GM12864 (cell line): ENCODE data around the gene CSN3.

ENCODE experiments used
- DNase-seq: peaks from one replicate; pipeline ENCODE4 v3.0.0-alpha.2; 2011; ENCODE audit warnings: low read depth
- H3K4me3 ChIP-seq: 2 replicates; pipeline ENCODE4 v1.5.1; 2011; ENCODE audit warnings: mild to moderate bottlenecking, low read depth, low read length, control low read depth
- TF ChIP-seq, protein P1 (sequence below): IDR thresholded peaks from 2 replicates; pipeline ENCODE4 v1.5.1; 2011; ENCODE audit warnings: low read depth, mild to moderate bottlenecking, moderate library complexity, low read length, control low read depth, inconsistent platforms; ENCODE audit errors: missing control alignments

The CSN3 gene

DNA sequence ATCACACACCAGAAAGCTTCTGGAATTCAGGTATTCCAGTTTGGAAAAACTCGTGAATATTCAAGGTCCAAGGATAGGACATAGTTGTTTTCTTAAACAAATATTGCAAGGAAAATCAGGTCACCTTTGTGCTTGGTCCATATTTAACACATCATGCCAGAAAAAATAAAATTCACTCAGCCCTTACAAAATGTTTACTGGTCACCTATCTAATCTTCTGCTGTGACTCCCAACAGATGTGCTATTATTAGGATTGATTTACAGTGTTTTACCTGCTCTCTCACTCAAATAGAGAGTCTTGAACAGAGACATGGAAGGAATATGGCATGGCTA, 9.5 kb downstream of the CSN3 start:
- no peak for DNase-seq
- H3K4me3 ChIP-seq, result no peak overlapping the region
- TF ChIP-seq, protein P1, sequence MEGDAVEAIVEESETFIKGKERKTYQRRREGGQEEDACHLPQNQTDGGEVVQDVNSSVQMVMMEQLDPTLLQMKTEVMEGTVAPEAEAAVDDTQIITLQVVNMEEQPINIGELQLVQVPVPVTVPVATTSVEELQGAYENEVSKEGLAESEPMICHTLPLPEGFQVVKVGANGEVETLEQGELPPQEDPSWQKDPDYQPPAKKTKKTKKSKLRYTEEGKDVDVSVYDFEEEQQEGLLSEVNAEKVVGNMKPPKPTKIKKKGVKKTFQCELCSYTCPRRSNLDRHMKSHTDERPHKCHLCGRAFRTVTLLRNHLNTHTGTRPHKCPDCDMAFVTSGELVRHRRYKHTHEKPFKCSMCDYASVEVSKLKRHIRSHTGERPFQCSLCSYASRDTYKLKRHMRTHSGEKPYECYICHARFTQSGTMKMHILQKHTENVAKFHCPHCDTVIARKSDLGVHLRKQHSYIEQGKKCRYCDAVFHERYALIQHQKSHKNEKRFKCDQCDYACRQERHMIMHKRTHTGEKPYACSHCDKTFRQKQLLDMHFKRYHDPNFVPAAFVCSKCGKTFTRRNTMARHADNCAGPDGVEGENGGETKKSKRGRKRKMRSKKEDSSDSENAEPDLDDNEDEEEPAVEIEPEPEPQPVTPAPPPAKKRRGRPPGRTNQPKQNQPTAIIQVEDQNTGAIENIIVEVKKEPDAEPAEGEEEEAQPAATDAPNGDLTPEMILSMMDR, result no peak

DNA sequence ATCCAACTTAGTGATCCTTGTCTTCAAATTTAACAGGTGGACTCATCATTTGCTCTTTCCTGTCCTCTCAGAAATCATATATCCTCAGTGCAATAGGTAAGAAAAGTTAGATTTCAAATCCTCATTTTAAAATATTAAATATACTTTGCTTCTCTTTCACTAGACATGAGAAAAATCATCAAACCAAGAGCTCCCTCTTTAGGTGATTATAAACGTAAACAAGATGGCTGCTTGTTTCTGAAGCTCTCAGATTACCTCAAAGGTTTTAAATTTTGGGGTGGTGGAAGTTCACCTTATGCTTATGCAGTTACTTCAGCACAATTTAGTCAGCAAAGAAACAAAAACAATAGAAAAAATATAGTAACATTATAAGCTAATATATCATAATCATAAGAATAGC, 27.3 kb downstream of the CSN3 start:
- H3K4me3 ChIP-seq, result no peak overlapping the region
- TF ChIP-seq, protein P1, result no peak
- no peak for DNase-seq

DNA sequence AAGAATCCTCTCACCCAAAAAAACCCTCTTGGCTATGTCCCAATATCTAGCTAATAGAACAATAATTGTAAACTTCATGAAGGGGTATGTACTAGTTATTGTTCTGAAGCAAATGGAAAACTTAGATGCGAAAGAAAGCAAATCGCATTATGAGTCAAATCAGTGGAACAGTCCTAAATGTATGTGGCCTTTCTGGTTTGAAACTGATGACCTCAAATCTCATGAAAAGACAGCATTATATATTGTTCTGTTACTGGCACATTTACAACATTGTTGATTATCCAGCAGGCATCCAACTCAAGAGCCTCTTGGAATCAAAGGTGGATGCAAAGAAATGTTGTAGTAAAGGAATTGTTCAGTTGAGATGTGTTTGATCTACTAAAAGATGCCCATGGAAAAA, 34.7 kb downstream of the CSN3 start:
- no peak overlapping the region for H3K4me3 ChIP-seq
- TF ChIP-seq, protein P1, result no peak

DNA sequence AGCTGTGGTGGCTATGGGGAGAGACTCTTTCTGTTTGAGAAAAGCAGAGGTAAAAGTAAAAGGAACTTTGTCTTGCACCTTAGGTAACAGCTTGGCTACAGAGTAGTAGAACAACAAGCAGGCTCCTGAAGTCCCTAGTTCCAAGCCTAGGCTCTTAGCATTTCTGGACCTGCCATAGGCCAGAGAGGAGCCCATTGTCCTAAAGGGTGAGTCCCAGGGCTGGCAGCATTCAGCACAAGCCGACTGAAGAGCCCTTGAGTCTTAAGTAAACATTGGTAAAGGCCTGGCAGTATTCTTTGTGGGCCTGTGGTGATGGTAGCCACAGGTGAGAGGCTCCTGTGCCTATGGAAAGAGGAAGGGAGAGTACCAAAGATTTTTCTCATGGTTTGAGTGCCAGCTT, 38.2 kb downstream of the CSN3 start:
- no peak for DNase-seq
- no peak overlapping the region for H3K4me3 ChIP-seq
- TF ChIP-seq, protein P1, result no peak

More for the DNA sequence above, 34.7 kb downstream of the CSN3 start:
- no peak for DNase-seq

DNA sequence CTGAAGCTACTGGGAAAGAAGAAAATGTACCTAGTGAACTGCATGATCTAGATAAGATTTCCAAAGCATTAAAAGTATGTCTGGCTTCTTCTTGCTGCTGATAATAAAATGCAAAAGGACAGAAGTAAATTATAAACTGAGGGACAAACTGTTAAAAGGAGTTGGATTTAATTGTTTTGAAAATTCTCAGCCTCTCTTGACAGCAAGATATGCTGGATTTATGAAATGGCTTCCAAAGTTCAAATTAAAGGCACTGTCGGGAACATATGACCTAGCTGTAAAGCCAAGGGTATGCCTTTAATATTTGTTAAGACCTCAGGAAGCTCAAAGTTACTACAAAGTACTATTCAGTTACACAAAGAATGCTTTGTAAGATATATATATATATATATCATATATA, 46.3 kb downstream of the CSN3 start:
- TF ChIP-seq, protein P1, result no peak
- no peak for DNase-seq
- H3K4me3 ChIP-seq, result no peak overlapping the region

DNA sequence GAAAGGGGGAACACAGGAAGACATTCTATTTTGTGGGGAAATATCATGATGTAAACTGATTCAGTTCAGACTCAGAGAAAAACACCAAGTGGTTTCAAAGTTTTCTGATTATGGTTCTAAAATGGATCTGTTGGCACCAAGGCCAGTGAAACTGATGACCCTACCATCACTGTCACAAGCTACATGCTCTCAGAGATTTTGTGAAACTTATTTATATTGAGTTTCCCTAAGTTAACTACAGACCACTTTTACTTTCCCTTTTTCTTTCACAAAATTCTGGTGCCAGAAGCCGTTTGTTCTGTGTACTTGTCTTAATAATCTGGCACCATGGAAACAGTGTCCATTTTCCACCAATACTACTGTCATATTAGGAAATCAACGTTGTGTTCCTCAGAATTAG, 48.9 kb downstream of the CSN3 start:
- no peak overlapping the region for H3K4me3 ChIP-seq
- DNase-seq, result no peak
- TF ChIP-seq, protein P1, result no peak

DNA sequence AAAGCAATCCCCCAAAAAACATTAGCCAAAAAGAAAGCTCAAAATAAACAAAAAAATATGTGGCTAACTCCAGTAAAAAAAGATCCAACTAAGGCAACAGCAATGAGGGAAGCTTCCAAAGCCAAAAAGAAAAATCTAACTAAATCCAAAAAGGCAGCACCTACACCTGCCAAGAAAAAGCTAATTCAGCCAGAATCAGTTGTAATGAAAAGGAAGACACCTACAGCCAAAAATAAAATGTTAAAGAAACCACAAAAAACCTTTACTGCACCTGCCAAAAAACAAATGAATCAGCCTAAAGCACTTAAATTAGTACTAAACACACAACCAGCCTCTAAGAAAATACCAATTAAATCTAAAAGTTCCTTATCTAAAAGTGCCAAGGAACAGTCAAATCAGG, 55.2 kb downstream of the CSN3 start:
- no peak overlapping the region for H3K4me3 ChIP-seq
- TF ChIP-seq, protein P1, result no peak
- DNase-seq, result no peak
